Left lung (tissue), 10 donors: Measurements from ENCODE around the gene CWH43. TPM values are rescaled to one million over a fixed set of nuclear protein-coding genes. Genes with fewer than 3 reads are reported as not detected.
"Not testable (repeated sequence)": the region's sequence is repeated elsewhere in the genome, so short reads cannot be mapped to it uniquely, and the experiment has no call there.

Experiments
- ATAC-seq: fragments of 200-7000 bp; cut with Tn5 transposase; one replicate; pipeline ENCODE4 v1.9.1; 2020; ENCODE audit warnings: moderate library complexity
- DNase-seq, 4 donors: peaks; one replicate each; pipeline ENCODE4 v3.0.0-alpha.2; 2013 to 2020
- H3K27ac ChIP-seq, 2 donors: fragments of 200-600 bp; sonication (generic) in 1 of 2; one replicate each; pipeline versions ENCODE4 v1.5.0 to v1.8.0; 2020 to 2021
- H3K27me3 ChIP-seq, 2 donors: fragments of 200-600 bp; sonication (generic) in 1 of 2; one replicate each; pipeline versions ENCODE4 v1.5.0 to v1.8.0; 2020 to 2021
- H3K36me3 ChIP-seq, 2 donors: fragments of 200-600 bp; sonication (generic) in 1 of 2; one replicate each; pipeline versions ENCODE4 v1.5.0 to v1.8.0; 2020 to 2021
- H3K4me1 ChIP-seq, 2 donors: fragments of 200-600 bp; one replicate each; pipeline ENCODE4 v1.8.0; 2021
- H3K4me3 ChIP-seq, 2 donors: fragments of 200-600 bp; sonication (generic) in 1 of 2; one replicate each; pipeline versions ENCODE4 v1.5.0 to v1.8.0; 2020 to 2021; ENCODE audit warnings: mild to moderate bottlenecking in 1 of 2
- H3K9me3 ChIP-seq, 2 donors: fragments of 200-600 bp; sonication (generic) in 1 of 2; one replicate each; pipeline versions ENCODE4 v1.5.0 to v1.8.0; 2020 to 2021
- intact Hi-C, 2 donors: fragments of 100-400 bp; cut with DNase I; formaldehyde crosslinking; loops; one replicate each; pipeline versions ENCODE4 v1.11.2 to v1.14.2; 2022
- polyA plus RNA-seq, 6 donors: library from polyadenylated mRNA; unstranded; fragments of 120-200 nt; gene quantifications; one replicate each; pipeline ENCODE4 v1.2.1, GENCODE V29; 2013; ENCODE audit not compliant: insufficient read length in 6 of 6
- total RNA-seq, 2 donors: library from RNA; stranded (reverse); fragmentation: NEBNext Ultra II Directional; extraction: Animal tissue kit (Norgen Biotek cat#: 25700); gene quantifications; one replicate each; pipeline ENCODE4 v1.2.1, GENCODE V29; 2021
- donor health status: DM: no; HTN: yes; CAD: no.
- donor health status: DM: no; HTN: no; CAD: no.

CWH43 gene
- total and polyA plus RNA-seq, 8 donors = 0.13 to 0.29 (median 0.25) TPM; not detected in 4

DNA sequence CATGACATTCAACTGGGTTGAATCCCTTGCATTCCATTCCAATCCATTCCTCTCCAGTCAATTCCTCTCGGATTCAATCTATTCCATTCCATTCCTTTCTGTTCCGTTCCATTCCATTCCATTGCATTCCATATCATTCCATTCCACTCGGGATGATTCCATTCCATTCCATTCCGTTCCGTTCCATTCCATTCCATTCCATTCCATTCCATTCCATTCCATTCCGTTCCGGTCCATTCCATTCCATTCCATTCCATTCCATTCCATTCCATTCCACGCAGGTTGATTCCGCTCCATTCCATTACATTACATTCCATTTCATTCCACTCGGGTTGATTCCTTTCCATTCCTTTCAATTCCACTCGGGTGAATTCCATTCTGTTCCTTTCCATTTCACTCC is 111.4 kb downstream of the CWH43 start:
- ATAC-seq, H3K27me3 ChIP-seq, H3K4me1 ChIP-seq, H3K4me3 ChIP-seq, H3K36me3 ChIP-seq, H3K27ac ChIP-seq, intact Hi-C loops, DNase-seq: not testable (repeated sequence)
- peaks cover 0 to 63% of the 10 kb centered on the region in 2 donors for H3K9me3 ChIP-seq

GRCh38 chr4:49098034-49098759 is 112.1 kb downstream of the CWH43 start:
- H3K4me3 ChIP-seq, H3K27me3 ChIP-seq, H3K4me1 ChIP-seq, intact Hi-C loops, DNase-seq, H3K36me3 ChIP-seq, H3K27ac ChIP-seq: not testable (repeated sequence)
- H3K9me3 ChIP-seq = peaks cover 0 to 66% of the 10 kb centered on the region in 2 donors
- ATAC-seq = peak; percentile 9

DNA sequence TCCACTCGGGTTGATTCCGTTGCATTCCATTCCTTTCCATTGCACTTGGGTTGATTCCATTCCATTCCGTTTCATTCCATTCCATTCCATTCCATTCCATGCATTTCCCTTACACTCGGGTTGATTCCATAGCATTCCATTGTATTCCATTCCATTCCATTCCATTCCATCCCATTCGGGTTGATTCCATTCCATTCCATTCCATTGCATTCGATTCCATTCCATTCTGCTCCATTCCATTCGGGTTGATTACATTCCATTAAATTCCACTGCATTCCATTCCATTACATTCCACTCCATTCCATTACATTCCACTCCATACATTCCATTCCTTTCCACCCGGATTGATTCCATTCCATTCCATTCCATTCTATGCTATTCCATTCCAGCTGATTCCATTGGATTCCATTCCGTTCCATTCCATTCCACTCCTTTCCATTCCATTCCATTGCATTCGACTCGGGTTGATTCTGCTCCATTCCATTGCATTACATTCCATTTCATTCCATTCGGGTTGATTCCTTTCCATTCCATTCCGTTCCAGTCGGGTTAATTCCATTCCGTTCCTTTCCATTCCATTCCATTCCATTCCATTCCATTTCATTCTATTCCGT is 113.9 kb downstream of the CWH43 start:
- ATAC-seq, DNase-seq, H3K27me3 ChIP-seq, H3K4me1 ChIP-seq, H3K4me3 ChIP-seq, intact Hi-C loops, H3K36me3 ChIP-seq, H3K27ac ChIP-seq: not testable (repeated sequence)
- peaks cover 0 to 81% of the 10 kb centered on the region in 2 donors for H3K9me3 ChIP-seq

GRCh38 chr4:49102344-49102898 is 116.3 kb downstream of the CWH43 start:
- H3K27ac ChIP-seq, H3K36me3 ChIP-seq, H3K4me1 ChIP-seq, H3K4me3 ChIP-seq, DNase-seq, H3K27me3 ChIP-seq, intact Hi-C loops: not testable (repeated sequence)
- peaks cover 0 to 88% of the 10 kb centered on the region in 2 donors for H3K9me3 ChIP-seq
- peak; percentile 51 for ATAC-seq

GRCh38 chr4:49103436-49104136 is 117.5 kb downstream of the CWH43 start:
- ATAC-seq = peak; percentile 30
- H3K4me3 ChIP-seq, intact Hi-C loops, H3K27ac ChIP-seq, H3K4me1 ChIP-seq, H3K27me3 ChIP-seq, H3K36me3 ChIP-seq, DNase-seq: not testable (repeated sequence)
- H3K9me3 ChIP-seq = peaks cover 0 to 88% of the 10 kb centered on the region in 2 donors

- H3K36me3 ChIP-seq, DNase-seq, intact Hi-C loops, H3K4me3 ChIP-seq, H3K4me1 ChIP-seq, H3K27ac ChIP-seq, H3K27me3 ChIP-seq: not testable (repeated sequence)
- peaks cover 0 to 82% of the 10 kb centered on the region in 2 donors for H3K9me3 ChIP-seq
- peak; percentile 6 for ATAC-seq
Measured at GRCh38 chr4:49104231-49104930, 118.3 kb downstream of the CWH43 start.

- H3K36me3 ChIP-seq, DNase-seq, ATAC-seq, H3K27me3 ChIP-seq, H3K27ac ChIP-seq, H3K4me3 ChIP-seq, intact Hi-C loops, H3K4me1 ChIP-seq: not testable (repeated sequence)
- H3K9me3 ChIP-seq = peaks cover 0 to 82% of the 10 kb centered on the region in 2 donors
Measured at GRCh38 chr4:49105248-49105904, 119.3 kb downstream of the CWH43 start.

GRCh38 chr4:49107262-49107661 is 121.2 kb downstream of the CWH43 start:
- H3K4me3 ChIP-seq, H3K36me3 ChIP-seq, intact Hi-C loops, H3K27me3 ChIP-seq, ATAC-seq, H3K4me1 ChIP-seq, DNase-seq, H3K27ac ChIP-seq: not testable (repeated sequence)
- H3K9me3 ChIP-seq = peaks cover 0 to 91% of the 10 kb centered on the region in 2 donors

GRCh38 chr4:49108183-49108978 is 122.3 kb downstream of the CWH43 start:
- DNase-seq, intact Hi-C loops, H3K4me1 ChIP-seq, H3K4me3 ChIP-seq, H3K36me3 ChIP-seq, H3K27me3 ChIP-seq, H3K27ac ChIP-seq: not testable (repeated sequence)
- H3K9me3 ChIP-seq = peaks cover 0 to 91% of the 10 kb centered on the region in 2 donors
- ATAC-seq = peak; percentile 76

GRCh38 chr4:49109567-49110166 is 123.6 kb downstream of the CWH43 start:
- H3K36me3 ChIP-seq, H3K27ac ChIP-seq, H3K27me3 ChIP-seq, DNase-seq, H3K4me1 ChIP-seq, H3K4me3 ChIP-seq, intact Hi-C loops: not testable (repeated sequence)
- peak; percentile 59 for ATAC-seq
- H3K9me3 ChIP-seq = peaks cover 0 to 91% of the 10 kb centered on the region in 2 donors

DNA sequence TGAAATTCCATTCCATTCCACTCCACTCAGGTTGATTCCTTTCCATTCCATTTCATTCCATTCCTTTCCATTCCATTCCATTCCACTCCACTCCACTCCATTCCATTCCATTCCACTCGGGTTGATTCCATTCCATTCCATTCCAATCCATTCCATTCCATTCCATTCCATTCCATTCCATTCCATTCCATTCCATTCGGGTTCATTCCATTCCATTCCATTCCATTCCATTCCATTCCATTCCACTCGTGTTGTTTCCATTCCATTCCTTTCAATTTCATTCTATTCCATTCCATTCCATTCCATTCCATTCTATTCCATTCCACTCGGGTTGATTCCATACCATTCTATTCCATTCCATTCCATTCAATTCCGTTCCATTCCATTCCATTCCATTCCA is 124.5 kb downstream of the CWH43 start:
- DNase-seq, H3K4me1 ChIP-seq, H3K36me3 ChIP-seq, intact Hi-C loops, H3K27ac ChIP-seq, H3K27me3 ChIP-seq, H3K4me3 ChIP-seq: not testable (repeated sequence)
- peak; percentile 69 for ATAC-seq
- H3K9me3 ChIP-seq = peaks cover 0 to 91% of the 10 kb centered on the region in 2 donors
